Skeletal muscle tissue (tissue), 4 donors: ENCODE measurements around the gene PYCR2. TPM values are rescaled to one million over a fixed set of nuclear protein-coding genes. Genes with fewer than 3 reads are reported as not detected.

Experiments
- H3K27ac ChIP-seq: one replicate; pipeline ENCODE4 v1.7.0; 2013; ENCODE audit warnings: mild to moderate bottlenecking, low read depth, low read length, inconsistent platforms
- H3K27me3 ChIP-seq, 3 donors: one replicate each; pipeline ENCODE4 v1.7.0; 2013; ENCODE audit warnings: low read length in 3 of 3; ENCODE audit not compliant: control insufficient read depth in 3 of 3, insufficient read depth in 3 of 3
- H3K36me3 ChIP-seq, 3 donors: one replicate each; pipeline ENCODE4 v1.7.0; 2013; ENCODE audit warnings: low read length in 3 of 3; ENCODE audit not compliant: control insufficient read depth in 3 of 3, insufficient read depth in 3 of 3
- H3K4me1 ChIP-seq, 3 donors: one replicate each; pipeline ENCODE4 v1.7.0; 2013; ENCODE audit warnings: low read length in 3 of 3, mild to moderate bottlenecking in 3 of 3; ENCODE audit not compliant: control insufficient read depth in 3 of 3, insufficient read depth in 3 of 3
- H3K4me3 ChIP-seq, 3 donors: one replicate each; pipeline ENCODE4 v1.7.0; 2013; ENCODE audit warnings: low read length in 3 of 3
- H3K9ac ChIP-seq, 3 donors: one replicate each; pipeline ENCODE4 v1.7.0; 2013; ENCODE audit warnings: low read length in 3 of 3, mild to moderate bottlenecking in 3 of 3, moderate library complexity in 2 of 3, low read depth in 1 of 3
- H3K9me3 ChIP-seq, 3 donors: one replicate each; pipeline ENCODE4 v1.7.0; 2013; ENCODE audit warnings: low read length in 3 of 3; ENCODE audit not compliant: control insufficient read depth in 3 of 3
- total RNA-seq: library from RNA; depleted of rRNA; stranded (reverse); fragments of >200 nt; gene quantifications from one replicate; pipeline ENCODE4 v1.2.3, GENCODE V29; 2014
- donor health status: Osteomylitis.

The PYCR2 gene
- total RNA-seq, 1 donor from 2014 or later = 17.7 TPM

GRCh38 chr1:225958041-225958440, 34.0 kb upstream of the PYCR2 start:
- Histone ChIP-seq H3K4me3 (no peak overlapping the region), H3K9ac (no peak overlapping the region), H3K27ac (no peak overlapping the region), H3K9me3 (no peaks in the 10 kb centered on the region), H3K36me3 (no peaks in the 10 kb centered on the region), H3K4me1 (no peaks in the 10 kb centered on the region), H3K27me3 (peaks cover 0 to 3% (median 0%) of the 10 kb centered on the region in 3 donors)

GRCh38 chr1:225954753-225955152, 30.7 kb upstream of the PYCR2 start:
- Histone ChIP-seq H3K4me3 (no peak overlapping the region), H3K9me3 (no peaks in the 10 kb centered on the region), H3K27ac (no peak overlapping the region), H3K27me3 (peaks cover 2 to 5% (median 3%) of the 10 kb centered on the region in 3 donors), H3K36me3 (no peaks in the 10 kb centered on the region), H3K9ac (no peak overlapping the region), H3K4me1 (no peaks in the 10 kb centered on the region)

- H3K9me3 ChIP-seq = no peaks in the 10 kb centered on the region
- no peak overlapping the region for H3K4me3 ChIP-seq
- no peaks in the 10 kb centered on the region for H3K4me1 ChIP-seq
- H3K9ac ChIP-seq = no peak overlapping the region
- H3K36me3 ChIP-seq = no peaks in the 10 kb centered on the region
- no peak overlapping the region for H3K27ac ChIP-seq
- H3K27me3 ChIP-seq = peaks cover 2 to 7% (median 5%) of the 10 kb centered on the region in 3 donors
Observed at GRCh38 chr1:225953315-225953714, 29.3 kb upstream of the PYCR2 start.

GRCh38 chr1:225950905-225951497, 27.0 kb upstream of the PYCR2 start:
- Histone ChIP-seq H3K36me3 (no peaks in the 10 kb centered on the region), H3K27me3 (peaks cover 2 to 10% (median 7%) of the 10 kb centered on the region in 3 donors), H3K27ac (no peak overlapping the region), H3K9me3 (no peaks in the 10 kb centered on the region), H3K4me3 (no peak overlapping the region), H3K4me1 (no peaks in the 10 kb centered on the region), H3K9ac (no peak overlapping the region)

GRCh38 chr1:225949041-225949440, 25.0 kb upstream of the PYCR2 start:
- no peak overlapping the region for H3K27ac ChIP-seq
- peaks cover 2 to 13% (median 7%) of the 10 kb centered on the region in 3 donors for H3K27me3 ChIP-seq
- no peak overlapping the region for H3K9ac ChIP-seq
- no peak overlapping the region for H3K4me3 ChIP-seq
- H3K36me3 ChIP-seq = no peaks in the 10 kb centered on the region
- no peaks in the 10 kb centered on the region for H3K4me1 ChIP-seq
- no peaks in the 10 kb centered on the region for H3K9me3 ChIP-seq

- Histone ChIP-seq H3K27ac (no peak overlapping the region), H3K4me3 (no peak overlapping the region), H3K27me3 (peaks cover 2 to 13% (median 7%) of the 10 kb centered on the region in 3 donors), H3K36me3 (no peaks in the 10 kb centered on the region), H3K4me1 (peaks cover 2 to 5% (median 2%) of the 10 kb centered on the region in 3 donors), H3K9me3 (no peaks in the 10 kb centered on the region), H3K9ac (no peak overlapping the region)
Observed at GRCh38 chr1:225946803-225947202, 22.8 kb upstream of the PYCR2 start.

- Histone ChIP-seq H3K4me3 (no peak overlapping the region), H3K9ac (no peak overlapping the region), H3K27me3 (peaks cover 2 to 13% (median 7%) of the 10 kb centered on the region in 3 donors), H3K36me3 (no peaks in the 10 kb centered on the region), H3K9me3 (no peaks in the 10 kb centered on the region), H3K27ac (no peak overlapping the region), H3K4me1 (peaks cover 5 to 10% (median 6%) of the 10 kb centered on the region in 3 donors)
Observed at GRCh38 chr1:225946082-225946620, 22.1 kb upstream of the PYCR2 start.

- Histone ChIP-seq H3K27ac (no peak overlapping the region), H3K9ac (no peak overlapping the region), H3K9me3 (no peaks in the 10 kb centered on the region), H3K27me3 (peaks cover 0 to 14% (median 2%) of the 10 kb centered on the region in 3 donors), H3K4me1 (peaks cover 5 to 14% (median 10%) of the 10 kb centered on the region in 3 donors), H3K4me3 (no peak overlapping the region), H3K36me3 (no peaks in the 10 kb centered on the region)
Observed at GRCh38 chr1:225945564-225945963, 21.5 kb upstream of the PYCR2 start.

GRCh38 chr1:225944951-225945350, 20.9 kb upstream of the PYCR2 start:
- Histone ChIP-seq H3K4me3 (no peak overlapping the region), H3K27ac (no peak overlapping the region), H3K4me1 (peaks cover 5 to 19% (median 14%) of the 10 kb centered on the region in 3 donors)

GRCh38 chr1:225944387-225944786, 20.3 kb upstream of the PYCR2 start:
- Histone ChIP-seq H3K4me1 (peaks cover 5 to 19% (median 14%) of the 10 kb centered on the region in 3 donors), H3K36me3 (no peaks in the 10 kb centered on the region), H3K9me3 (no peaks in the 10 kb centered on the region), H3K27ac (no peak overlapping the region), H3K27me3 (peaks cover 0 to 17% (median 4%) of the 10 kb centered on the region in 3 donors), H3K4me3 (no peak overlapping the region), H3K9ac (no peak overlapping the region)

More at GRCh38 chr1:225944951-225945350, 20.9 kb upstream of the PYCR2 start:
- Histone ChIP-seq H3K36me3 (no peaks in the 10 kb centered on the region), H3K9me3 (no peaks in the 10 kb centered on the region), H3K27me3 (peaks cover 0 to 17% (median 4%) of the 10 kb centered on the region in 3 donors), H3K9ac (no peak overlapping the region)
